ENCODE measurements around the gene PLD4. TPM values are rescaled to one million over a fixed set of nuclear protein-coding genes. Genes with fewer than 3 reads are reported as not detected.

PLD4 gene
- total RNA-seq, 1 donor from 2014 or later, result 7.8 TPM

- no peak overlapping the region for H3K27ac ChIP-seq (ENCODE audit: low read depth, low read length)
- no peaks in the 10 kb centered on the region for H3K4me1 ChIP-seq (ENCODE audit: control insufficient read depth in 3 of 3, insufficient read depth in 3 of 3, low read length in 3 of 3)
- no peaks in the 10 kb centered on the region for H3K9me3 ChIP-seq (ENCODE audit: control insufficient read depth in 3 of 3, low read length in 3 of 3)
- H3K36me3 ChIP-seq (ENCODE audit: control insufficient read depth in 3 of 3, insufficient read depth in 3 of 3, low read length in 3 of 3), result peaks cover 0 to 13% (median 0%) of the 10 kb centered on the region in 3 donors
- H3K4me3 ChIP-seq (ENCODE audit: low read length in 3 of 3), result no peak overlapping the region
- peaks cover 9 to 22% (median 9%) of the 10 kb centered on the region in 3 donors for H3K27me3 ChIP-seq (ENCODE audit: control insufficient read depth in 3 of 3, insufficient read depth in 3 of 3, low read length in 3 of 3)
- H3K9ac ChIP-seq (ENCODE audit: low read depth in 1 of 3, low read length in 3 of 3), result no peak overlapping the region
Measured at GRCh38 chr14:104955396-104955770, 30.7 kb downstream of the PLD4 start.

- Histone ChIP-seq H3K36me3 (ENCODE audit: control insufficient read depth in 3 of 3, insufficient read depth in 3 of 3, low read length in 3 of 3) (peaks cover 0 to 13% (median 0%) of the 10 kb centered on the region in 3 donors), H3K9ac (ENCODE audit: low read depth in 1 of 3, low read length in 3 of 3) (no peak overlapping the region), H3K4me1 (ENCODE audit: control insufficient read depth in 3 of 3, insufficient read depth in 3 of 3, low read length in 3 of 3) (no peaks in the 10 kb centered on the region), H3K4me3 (ENCODE audit: low read length in 3 of 3) (no peak overlapping the region), H3K27me3 (ENCODE audit: control insufficient read depth in 3 of 3, insufficient read depth in 3 of 3, low read length in 3 of 3) (peaks cover 9 to 22% (median 9%) of the 10 kb centered on the region in 3 donors), H3K9me3 (ENCODE audit: control insufficient read depth in 3 of 3, low read length in 3 of 3) (no peaks in the 10 kb centered on the region), H3K27ac (ENCODE audit: low read depth, low read length) (no peak overlapping the region)
Measured at GRCh38 chr14:104956290-104956890, 31.7 kb downstream of the PLD4 start.

- Histone ChIP-seq H3K4me1 (ENCODE audit: control insufficient read depth in 3 of 3, insufficient read depth in 3 of 3, low read length in 3 of 3) (no peaks in the 10 kb centered on the region), H3K4me3 (ENCODE audit: low read length in 3 of 3) (no peak overlapping the region), H3K27ac (ENCODE audit: low read depth, low read length) (no peak overlapping the region), H3K9ac (ENCODE audit: low read depth in 1 of 3, low read length in 3 of 3) (no peak overlapping the region), H3K9me3 (ENCODE audit: control insufficient read depth in 3 of 3, low read length in 3 of 3) (no peaks in the 10 kb centered on the region), H3K36me3 (ENCODE audit: control insufficient read depth in 3 of 3, insufficient read depth in 3 of 3, low read length in 3 of 3) (peaks cover 0 to 13% (median 0%) of the 10 kb centered on the region in 3 donors), H3K27me3 (ENCODE audit: control insufficient read depth in 3 of 3, insufficient read depth in 3 of 3, low read length in 3 of 3) (peaks cover 9 to 22% (median 9%) of the 10 kb centered on the region in 3 donors)
Measured at GRCh38 chr14:104957146-104958113, 32.8 kb downstream of the PLD4 start.

- Histone ChIP-seq H3K27me3 (ENCODE audit: control insufficient read depth in 3 of 3, insufficient read depth in 3 of 3, low read length in 3 of 3) (peaks cover 3 to 29% (median 15%) of the 10 kb centered on the region in 3 donors), H3K4me3 (ENCODE audit: low read length in 3 of 3) (no peak overlapping the region)
Measured at GRCh38 chr14:104964546-104964945, 39.9 kb downstream of the PLD4 start.

GRCh38 chr14:104965561-104966231 is 41.0 kb downstream of the PLD4 start:
- H3K27me3 ChIP-seq (ENCODE audit: control insufficient read depth in 3 of 3, insufficient read depth in 3 of 3, low read length in 3 of 3), result peaks cover 3 to 32% (median 15%) of the 10 kb centered on the region in 3 donors
- H3K27ac ChIP-seq (ENCODE audit: low read depth, low read length), result no peak overlapping the region
- H3K9ac ChIP-seq (ENCODE audit: low read depth in 1 of 3, low read length in 3 of 3), result no peak overlapping the region
- no peaks in the 10 kb centered on the region for H3K36me3 ChIP-seq (ENCODE audit: control insufficient read depth in 3 of 3, insufficient read depth in 3 of 3, low read length in 3 of 3)
- H3K4me1 ChIP-seq (ENCODE audit: control insufficient read depth in 3 of 3, insufficient read depth in 3 of 3, low read length in 3 of 3), result peaks cover 20 to 22% (median 20%) of the 10 kb centered on the region in 3 donors
- no peak overlapping the region for H3K4me3 ChIP-seq (ENCODE audit: low read length in 3 of 3)
- no peaks in the 10 kb centered on the region for H3K9me3 ChIP-seq (ENCODE audit: control insufficient read depth in 3 of 3, low read length in 3 of 3)

More at GRCh38 chr14:104964546-104964945, 39.9 kb downstream of the PLD4 start:
- Histone ChIP-seq H3K9ac (ENCODE audit: low read depth in 1 of 3, low read length in 3 of 3) (no peak overlapping the region), H3K9me3 (ENCODE audit: control insufficient read depth in 3 of 3, low read length in 3 of 3) (no peaks in the 10 kb centered on the region), H3K36me3 (ENCODE audit: control insufficient read depth in 3 of 3, insufficient read depth in 3 of 3, low read length in 3 of 3) (no peaks in the 10 kb centered on the region), H3K27ac (ENCODE audit: low read depth, low read length) (no peak overlapping the region), H3K4me1 (ENCODE audit: control insufficient read depth in 3 of 3, insufficient read depth in 3 of 3, low read length in 3 of 3) (peaks cover 16 to 21% (median 19%) of the 10 kb centered on the region in 3 donors)

GRCh38 chr14:104966261-104966865 is 41.7 kb downstream of the PLD4 start:
- H3K9ac ChIP-seq (ENCODE audit: low read depth in 1 of 3, low read length in 3 of 3), result no peak overlapping the region
- H3K4me1 ChIP-seq (ENCODE audit: control insufficient read depth in 3 of 3, insufficient read depth in 3 of 3, low read length in 3 of 3), result peaks cover 23 to 26% (median 24%) of the 10 kb centered on the region in 3 donors
- H3K27ac ChIP-seq (ENCODE audit: low read depth, low read length), result no peak overlapping the region

GRCh38 chr14:104966981-104967385 is 42.3 kb downstream of the PLD4 start:
- H3K27me3 ChIP-seq (ENCODE audit: control insufficient read depth in 3 of 3, insufficient read depth in 3 of 3, low read length in 3 of 3), result peaks cover 3 to 34% (median 15%) of the 10 kb centered on the region in 3 donors
- H3K27ac ChIP-seq (ENCODE audit: low read depth, low read length), result peak overlapping the region; percentile 30
- no peaks in the 10 kb centered on the region for H3K36me3 ChIP-seq (ENCODE audit: control insufficient read depth in 3 of 3, insufficient read depth in 3 of 3, low read length in 3 of 3)
- peak overlapping the region in 1 of 3 donors; percentile 54 for H3K9ac ChIP-seq (ENCODE audit: low read depth in 1 of 3, low read length in 3 of 3)
- peaks cover 28 to 32% (median 30%) of the 10 kb centered on the region in 3 donors for H3K4me1 ChIP-seq (ENCODE audit: control insufficient read depth in 3 of 3, insufficient read depth in 3 of 3, low read length in 3 of 3)
- H3K4me3 ChIP-seq (ENCODE audit: low read length in 3 of 3), result no peak overlapping the region
- no peaks in the 10 kb centered on the region for H3K9me3 ChIP-seq (ENCODE audit: control insufficient read depth in 3 of 3, low read length in 3 of 3)

More at GRCh38 chr14:104966261-104966865, 41.7 kb downstream of the PLD4 start:
- peaks cover 3 to 34% (median 15%) of the 10 kb centered on the region in 3 donors for H3K27me3 ChIP-seq (ENCODE audit: control insufficient read depth in 3 of 3, insufficient read depth in 3 of 3, low read length in 3 of 3)
- no peak overlapping the region for H3K4me3 ChIP-seq (ENCODE audit: low read length in 3 of 3)
- H3K36me3 ChIP-seq (ENCODE audit: control insufficient read depth in 3 of 3, insufficient read depth in 3 of 3, low read length in 3 of 3), result no peaks in the 10 kb centered on the region
- no peaks in the 10 kb centered on the region for H3K9me3 ChIP-seq (ENCODE audit: control insufficient read depth in 3 of 3, low read length in 3 of 3)

GRCh38 chr14:104967386-104968152 is 42.9 kb downstream of the PLD4 start:
- Histone ChIP-seq H3K27me3 (ENCODE audit: control insufficient read depth in 3 of 3, insufficient read depth in 3 of 3, low read length in 3 of 3) (peaks cover 3 to 34% (median 15%) of the 10 kb centered on the region in 3 donors), H3K9me3 (ENCODE audit: control insufficient read depth in 3 of 3, low read length in 3 of 3) (no peaks in the 10 kb centered on the region), H3K36me3 (ENCODE audit: control insufficient read depth in 3 of 3, insufficient read depth in 3 of 3, low read length in 3 of 3) (no peaks in the 10 kb centered on the region), H3K4me1 (ENCODE audit: control insufficient read depth in 3 of 3, insufficient read depth in 3 of 3, low read length in 3 of 3) (peaks cover 34 to 37% (median 35%) of the 10 kb centered on the region in 3 donors), H3K27ac (ENCODE audit: low read depth, low read length) (peak overlapping the region; percentile 30), H3K4me3 (ENCODE audit: low read length in 3 of 3) (peak overlapping the region in 2 of 3 donors; percentile 51 to 58), H3K9ac (ENCODE audit: low read depth in 1 of 3, low read length in 3 of 3) (peak overlapping the region in 2 of 3 donors; percentile 38 to 54)

GRCh38 chr14:104968153-104968527 is 43.5 kb downstream of the PLD4 start:
- Histone ChIP-seq H3K4me1 (ENCODE audit: control insufficient read depth in 3 of 3, insufficient read depth in 3 of 3, low read length in 3 of 3) (peaks cover 40 to 43% (median 41%) of the 10 kb centered on the region in 3 donors), H3K9me3 (ENCODE audit: control insufficient read depth in 3 of 3, low read length in 3 of 3) (no peaks in the 10 kb centered on the region), H3K4me3 (ENCODE audit: low read length in 3 of 3) (peak overlapping the region in 2 of 3 donors; percentile 54 to 58), H3K9ac (ENCODE audit: low read depth in 1 of 3, low read length in 3 of 3) (peak overlapping the region in 1 of 3 donors; percentile 54), H3K36me3 (ENCODE audit: control insufficient read depth in 3 of 3, insufficient read depth in 3 of 3, low read length in 3 of 3) (no peaks in the 10 kb centered on the region), H3K27ac (ENCODE audit: low read depth, low read length) (no peak overlapping the region), H3K27me3 (ENCODE audit: control insufficient read depth in 3 of 3, insufficient read depth in 3 of 3, low read length in 3 of 3) (peaks cover 3 to 37% (median 15%) of the 10 kb centered on the region in 3 donors)

Measured in skeletal muscle tissue (tissue), 4 donors.